ENCODE data around the gene BCAR1.
"Not testable (repeated sequence)": the region's sequence is repeated elsewhere in the genome, so short reads cannot be mapped to it uniquely, and the experiment has no call there.

The BCAR1 gene

DNA sequence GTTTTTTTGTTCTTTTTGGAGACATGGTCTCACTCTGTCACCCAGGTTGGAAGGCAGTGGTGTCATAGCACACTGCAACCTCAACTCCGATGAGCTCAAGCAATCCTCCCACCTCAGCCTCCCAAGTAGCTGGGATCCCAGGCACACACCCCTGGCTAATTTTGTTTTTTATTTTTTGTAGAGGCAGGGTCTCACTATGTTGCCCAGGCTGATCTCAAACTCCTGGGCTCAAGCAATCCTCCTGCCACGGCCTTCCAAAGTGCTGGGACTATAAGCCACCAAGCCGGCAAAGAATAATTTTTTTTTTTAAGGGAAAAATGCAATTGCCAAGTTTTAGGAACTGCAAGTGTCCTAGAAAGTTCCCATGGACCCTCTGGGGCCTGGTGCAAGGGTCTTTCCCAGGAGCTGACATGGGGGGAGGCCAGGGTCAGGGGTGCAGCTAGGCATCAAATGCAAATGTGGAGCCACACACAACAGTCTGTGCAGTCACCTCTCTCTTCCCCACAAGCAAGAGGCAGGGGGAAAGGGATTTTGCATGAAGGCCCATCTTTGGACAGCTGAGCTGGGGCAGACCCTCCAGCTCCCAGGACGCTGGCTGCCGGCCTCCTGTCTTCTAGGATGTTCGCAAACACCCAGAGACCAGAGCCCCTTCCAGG lies 20.1 kb upstream of the BCAR1 start:
- Histone ChIP-seq H4K12ac (ENCODE audit: low read depth, low read length) (no peak overlapping the region), H3K4me1 (ENCODE audit: control insufficient read depth in 1 of 2, insufficient read depth in 2 of 2, low read length in 2 of 2) (peaks cover 29% of the 10 kb centered on the region in 2 experiments), H3K27me3 (ENCODE audit: insufficient read depth, low read length) (no peaks in the 10 kb centered on the region), H2BK120ac (ENCODE audit: insufficient read depth, low read length, poor library complexity) (peak overlapping the region; percentile 77), H3K27ac (ENCODE audit: low read depth, low read length) (peak overlapping the region; percentile 72), H2AFZ (ENCODE audit: insufficient read depth, low read length, poor library complexity) (no peak overlapping the region), H3K4me3 (ENCODE audit: low read depth, low read length) (no peak overlapping the region), H3K4ac (ENCODE audit: low read depth, low read length) (no peak overlapping the region), H3K79me1 (ENCODE audit: low read length) (peaks cover 26% of the 10 kb centered on the region), H2AK5ac (ENCODE audit: low read length) (no peak overlapping the region), H3K79me2 (ENCODE audit: control insufficient read depth, insufficient read depth, low read length, poor library complexity) (no peaks in the 10 kb centered on the region), H2BK12ac (ENCODE audit: low read length) (peak overlapping the region; percentile 53), H3K4me2 (ENCODE audit: low read length) (no peak overlapping the region), H2BK5ac (ENCODE audit: low read depth, low read length, poor library complexity) (peak overlapping the region; percentile 60), H4K91ac (ENCODE audit: low read depth, low read length) (peak overlapping the region; percentile 25), H3K14ac (ENCODE audit: low read length) (peak overlapping the region; percentile 62), H3K36me3 (ENCODE audit: control insufficient read depth in 1 of 2, insufficient read depth in 2 of 2, low read length in 2 of 2) (no peaks in the 10 kb centered on the region), H3K9me3 (ENCODE audit: insufficient read depth, low read depth, low read length) (no peaks in the 10 kb centered on the region), H4K8ac (ENCODE audit: low read depth, low read length) (no peak overlapping the region), H3K23ac (ENCODE audit: low read length) (no peak overlapping the region), H3K18ac (ENCODE audit: low read length) (peak overlapping the region; percentile 19), H3K9ac (ENCODE audit: low read length) (no peak overlapping the region)
- DNase-seq = no peak
- WGBS (ENCODE audit: extremely low coverage, insufficient coverage, insufficient read length) = no CpG with 5 or more reads among the region's 6 CpGs

DNA sequence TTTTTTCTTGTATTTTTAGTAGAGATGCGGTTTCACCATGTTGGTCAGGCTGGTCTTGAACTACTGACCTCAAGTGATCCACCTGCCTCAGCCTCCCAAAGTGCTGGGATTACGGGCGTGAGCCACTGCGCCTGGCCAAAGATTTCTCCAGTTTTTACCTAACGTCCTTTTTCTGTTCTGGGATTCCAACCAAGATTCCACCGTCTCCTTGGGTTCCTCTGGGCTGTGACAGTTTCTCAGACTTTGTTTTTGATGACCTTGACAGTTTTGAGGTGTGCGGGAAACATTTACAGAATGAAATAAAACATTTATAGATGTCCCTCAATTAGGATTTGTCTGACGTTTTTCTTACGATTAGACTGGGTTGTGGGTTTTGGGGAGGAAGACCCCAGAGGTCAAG lies 17.9 kb upstream of the BCAR1 start:
- peaks cover 16% of the 10 kb centered on the region for H3K79me2 ChIP-seq (ENCODE audit: control insufficient read depth, insufficient read depth, low read length, poor library complexity)
- not testable (repeated sequence) for H2BK5ac ChIP-seq (ENCODE audit: low read depth, low read length, poor library complexity); DNase-seq; H3K27me3 ChIP-seq (ENCODE audit: insufficient read depth, low read length); H2AFZ ChIP-seq (ENCODE audit: insufficient read depth, low read length, poor library complexity); H3K27ac ChIP-seq (ENCODE audit: low read depth, low read length); H4K12ac ChIP-seq (ENCODE audit: low read depth, low read length); H3K4ac ChIP-seq (ENCODE audit: low read depth, low read length); H4K91ac ChIP-seq (ENCODE audit: low read depth, low read length); H4K8ac ChIP-seq (ENCODE audit: low read depth, low read length); H3K23ac ChIP-seq (ENCODE audit: low read length); H3K9ac ChIP-seq (ENCODE audit: low read length); H3K4me3 ChIP-seq (ENCODE audit: low read depth, low read length); H3K36me3 ChIP-seq (ENCODE audit: control insufficient read depth in 1 of 2, insufficient read depth in 2 of 2, low read length in 2 of 2); H3K4me2 ChIP-seq (ENCODE audit: low read length); H2BK120ac ChIP-seq (ENCODE audit: insufficient read depth, low read length, poor library complexity); H3K18ac ChIP-seq (ENCODE audit: low read length); H3K9me3 ChIP-seq (ENCODE audit: insufficient read depth, low read depth, low read length); H3K14ac ChIP-seq (ENCODE audit: low read length)
- no CpG with 5 or more reads among the region's 9 CpGs for WGBS (ENCODE audit: extremely low coverage, insufficient coverage, insufficient read length)
- peaks cover 39 to 40% of the 10 kb centered on the region in 2 experiments for H3K4me1 ChIP-seq (ENCODE audit: control insufficient read depth in 1 of 2, insufficient read depth in 2 of 2, low read length in 2 of 2)
- peak overlapping the region; percentile 67 for H2AK5ac ChIP-seq (ENCODE audit: low read length)
- peaks cover 45% of the 10 kb centered on the region for H3K79me1 ChIP-seq (ENCODE audit: low read length)
- H2BK12ac ChIP-seq (ENCODE audit: low read length) = peak overlapping the region; percentile 34

DNA sequence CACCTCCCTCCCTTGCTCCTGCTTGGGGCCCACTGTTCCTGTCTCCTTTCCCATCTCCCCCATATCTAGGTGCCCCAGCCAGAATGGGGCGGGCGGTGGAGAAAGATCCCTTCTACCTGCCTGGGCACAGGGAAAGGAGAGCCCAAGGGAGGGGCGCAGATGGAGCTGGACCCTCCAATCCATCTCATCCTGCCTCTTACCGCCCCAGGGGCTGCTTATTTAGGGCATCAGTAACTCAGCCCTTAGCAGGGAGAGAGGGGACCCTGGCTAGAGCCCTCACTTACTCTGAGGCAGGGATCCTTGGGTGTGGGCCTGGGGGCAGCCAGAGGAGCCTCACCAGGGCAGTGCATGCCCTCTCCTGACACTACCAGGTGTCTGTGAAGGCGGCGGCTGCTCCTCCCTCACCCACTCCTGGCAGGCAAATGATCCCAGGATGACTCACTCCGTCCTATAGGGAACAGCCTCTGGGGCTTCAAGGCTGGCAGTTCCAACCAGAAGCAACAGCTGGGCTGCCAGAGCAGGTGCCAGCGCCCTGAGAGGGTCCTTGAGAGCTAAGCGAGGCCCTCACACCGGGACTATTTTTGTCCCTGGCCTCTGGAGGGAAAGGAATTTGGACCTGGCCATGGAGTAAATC lies 16.3 kb upstream of the BCAR1 start:
- peaks cover 17 to 18% of the 10 kb centered on the region in 2 experiments for H3K36me3 ChIP-seq (ENCODE audit: control insufficient read depth in 1 of 2, insufficient read depth in 2 of 2, low read length in 2 of 2)
- H3K79me2 ChIP-seq (ENCODE audit: control insufficient read depth, insufficient read depth, low read length, poor library complexity) = peaks cover 31% of the 10 kb centered on the region
- peak overlapping the region; percentile 35 for H3K14ac ChIP-seq (ENCODE audit: low read length)
- peak overlapping the region; percentile 54 for H2BK12ac ChIP-seq (ENCODE audit: low read length)
- peak overlapping the region; percentile 28 for H2BK5ac ChIP-seq (ENCODE audit: low read depth, low read length, poor library complexity)
- H2BK120ac ChIP-seq (ENCODE audit: insufficient read depth, low read length, poor library complexity) = peak overlapping the region; percentile 25
- peak overlapping the region; percentile 65 for H2AK5ac ChIP-seq (ENCODE audit: low read length)
- WGBS (ENCODE audit: extremely low coverage, insufficient coverage, insufficient read length) = no CpG with 5 or more reads among the region's 10 CpGs
- H3K23ac ChIP-seq (ENCODE audit: low read length) = no peak overlapping the region
- peak overlapping the region; percentile 20 for H3K4ac ChIP-seq (ENCODE audit: low read depth, low read length)
- H4K12ac ChIP-seq (ENCODE audit: low read depth, low read length) = no peak overlapping the region
- no peak overlapping the region for H3K27ac ChIP-seq (ENCODE audit: low read depth, low read length)
- no peak overlapping the region for H2AFZ ChIP-seq (ENCODE audit: insufficient read depth, low read length, poor library complexity)
- H4K91ac ChIP-seq (ENCODE audit: low read depth, low read length) = peak overlapping the region; percentile 25
- no peaks in the 10 kb centered on the region for H3K9me3 ChIP-seq (ENCODE audit: insufficient read depth, low read depth, low read length)
- no peak overlapping the region for H3K4me3 ChIP-seq (ENCODE audit: low read depth, low read length)
- peaks cover 39 to 47% of the 10 kb centered on the region in 2 experiments for H3K4me1 ChIP-seq (ENCODE audit: control insufficient read depth in 1 of 2, insufficient read depth in 2 of 2, low read length in 2 of 2)
- H3K27me3 ChIP-seq (ENCODE audit: insufficient read depth, low read length) = no peaks in the 10 kb centered on the region
- no peak overlapping the region for H3K4me2 ChIP-seq (ENCODE audit: low read length)
- no peak overlapping the region for H4K8ac ChIP-seq (ENCODE audit: low read depth, low read length)
- no peak overlapping the region for H3K18ac ChIP-seq (ENCODE audit: low read length)
- peak; percentile 49 to 64 for DNase-seq
- no peak overlapping the region for H3K9ac ChIP-seq (ENCODE audit: low read length)
- H3K79me1 ChIP-seq (ENCODE audit: low read length) = peaks cover 38% of the 10 kb centered on the region

DNA sequence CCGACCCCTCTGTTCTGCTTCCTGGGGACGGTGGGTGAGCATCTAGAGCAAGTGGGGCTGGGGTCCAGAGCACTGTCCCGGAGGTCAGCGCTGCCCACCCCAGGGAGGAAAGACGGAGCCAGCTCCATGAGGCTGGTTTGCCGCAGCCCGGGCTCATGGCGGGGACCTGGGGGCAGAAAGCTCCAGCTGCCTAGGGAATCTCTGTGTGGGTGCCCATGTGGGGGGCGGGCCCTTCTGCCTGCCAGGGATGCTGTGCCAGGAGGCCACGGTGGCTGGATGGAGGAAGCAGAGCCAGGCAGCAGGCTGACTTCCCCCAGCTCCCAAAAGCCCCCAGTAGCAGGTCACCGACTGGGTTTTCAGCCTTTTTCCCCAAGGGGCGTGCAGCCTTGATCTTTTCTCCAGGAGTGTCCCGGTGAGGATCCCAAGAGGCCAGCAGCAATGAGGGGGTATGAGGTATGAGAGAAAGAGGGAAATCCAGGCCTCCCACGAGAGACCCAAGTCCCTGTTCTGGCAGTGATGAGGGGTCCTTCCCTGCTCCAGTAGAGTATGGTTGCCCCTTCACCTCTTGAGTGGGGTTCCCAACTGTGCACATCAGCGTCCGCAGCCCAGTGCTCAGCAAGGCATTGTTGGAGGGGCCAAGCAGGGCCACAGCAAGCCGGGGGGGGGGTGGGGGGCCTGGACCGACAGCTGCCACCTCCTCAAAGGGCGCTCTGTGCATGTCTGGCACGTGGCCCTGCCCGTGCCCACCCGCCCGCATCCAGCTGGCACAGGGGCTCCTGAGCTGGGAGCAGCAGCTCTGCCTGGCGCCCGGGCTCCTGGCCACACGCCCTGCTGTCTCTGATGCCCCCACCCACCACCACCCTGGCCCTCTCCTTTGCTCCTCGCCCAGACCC lies 15.6 kb upstream of the BCAR1 start:
- H2BK12ac ChIP-seq (ENCODE audit: low read length) = peak overlapping the region; percentile 74
- H2AK5ac ChIP-seq (ENCODE audit: low read length) = peak overlapping the region; percentile 47
- H3K14ac ChIP-seq (ENCODE audit: low read length) = peak overlapping the region; percentile 86
- H4K91ac ChIP-seq (ENCODE audit: low read depth, low read length) = peak overlapping the region; percentile 98
- H3K4me1 ChIP-seq (ENCODE audit: control insufficient read depth in 1 of 2, insufficient read depth in 2 of 2, low read length in 2 of 2) = peaks cover 36 to 51% of the 10 kb centered on the region in 2 experiments
- H3K4me3 ChIP-seq (ENCODE audit: low read depth, low read length) = no peak overlapping the region
- peak overlapping the region; percentile 89 for H4K8ac ChIP-seq (ENCODE audit: low read depth, low read length)
- no peak overlapping the region for H2BK5ac ChIP-seq (ENCODE audit: low read depth, low read length, poor library complexity)
- peak overlapping the region; percentile 40 for H4K12ac ChIP-seq (ENCODE audit: low read depth, low read length)
- H3K27ac ChIP-seq (ENCODE audit: low read depth, low read length) = no peak overlapping the region
- H3K9ac ChIP-seq (ENCODE audit: low read length) = no peak overlapping the region
- H3K79me1 ChIP-seq (ENCODE audit: low read length) = peaks cover 32% of the 10 kb centered on the region
- no peaks in the 10 kb centered on the region for H3K27me3 ChIP-seq (ENCODE audit: insufficient read depth, low read length)
- H3K36me3 ChIP-seq (ENCODE audit: control insufficient read depth in 1 of 2, insufficient read depth in 2 of 2, low read length in 2 of 2) = peaks cover 24% of the 10 kb centered on the region in 2 experiments
- no CpG with 5 or more reads among the region's 27 CpGs for WGBS (ENCODE audit: extremely low coverage, insufficient coverage, insufficient read length)
- H2AFZ ChIP-seq (ENCODE audit: insufficient read depth, low read length, poor library complexity) = peak overlapping the region; percentile 7
- H3K18ac ChIP-seq (ENCODE audit: low read length) = peak overlapping the region; percentile 91
- no peak for DNase-seq
- no peak overlapping the region for H3K4me2 ChIP-seq (ENCODE audit: low read length)
- H3K79me2 ChIP-seq (ENCODE audit: control insufficient read depth, insufficient read depth, low read length, poor library complexity) = peaks cover 37% of the 10 kb centered on the region
- H3K4ac ChIP-seq (ENCODE audit: low read depth, low read length) = peak overlapping the region; percentile 94
- no peak overlapping the region for H3K23ac ChIP-seq (ENCODE audit: low read length)
- no peaks in the 10 kb centered on the region for H3K9me3 ChIP-seq (ENCODE audit: insufficient read depth, low read depth, low read length)
- H2BK120ac ChIP-seq (ENCODE audit: insufficient read depth, low read length, poor library complexity) = peak overlapping the region; percentile 94
